ENCODE results near the gene GAK. TPM values are rescaled to one million over a fixed set of nuclear protein-coding genes. Genes with fewer than 3 reads are reported as not detected.

GAK gene
- total RNA-seq, 1 experiment from 2014 or later: 71.8 TPM

- peak; percentile 88 for DNase-seq (ENCODE audit: low spot score)
Measured at GRCh38 chr4:907691-908425, 24.3 kb downstream of the GAK start.

- DNase-seq (ENCODE audit: low spot score): no peak
Measured at GRCh38 chr4:907103-907400, 25.1 kb downstream of the GAK start.

- DNase-seq (ENCODE audit: low spot score): no peak
Measured at GRCh38 chr4:906339-907102, 25.6 kb downstream of the GAK start.

- DNase-seq (ENCODE audit: low spot score): no peak
Measured at GRCh38 chr4:905485-906338, 26.4 kb downstream of the GAK start.

- no peak for DNase-seq (ENCODE audit: low spot score)
Measured at GRCh38 chr4:903066-904046, 28.8 kb downstream of the GAK start.

- DNase-seq (ENCODE audit: low spot score): no peak
Measured at GRCh38 chr4:901192-901910, 30.8 kb downstream of the GAK start.

- DNase-seq (ENCODE audit: low spot score): no peak
Measured at GRCh38 chr4:900721-901120, 31.4 kb downstream of the GAK start.

- DNase-seq (ENCODE audit: low spot score): no peak
Measured at GRCh38 chr4:900073-900472, 32.0 kb downstream of the GAK start.

- DNase-seq (ENCODE audit: low spot score): no peak
Measured at GRCh38 chr4:899556-899906, 32.6 kb downstream of the GAK start.

GRCh38 chr4:898869-899555 lies 33.1 kb downstream of the GAK start:
- no peak for DNase-seq (ENCODE audit: low spot score)

GRCh38 chr4:898123-898522 lies 34.0 kb downstream of the GAK start:
- no peak for DNase-seq (ENCODE audit: low spot score)

GRCh38 chr4:896630-897029 lies 35.5 kb downstream of the GAK start:
- DNase-seq (ENCODE audit: low spot score): no peak

GRCh38 chr4:896216-896615 lies 35.9 kb downstream of the GAK start:
- no peak for DNase-seq (ENCODE audit: low spot score)

GRCh38 chr4:895596-895995 lies 36.5 kb downstream of the GAK start:
- no peak for DNase-seq (ENCODE audit: low spot score)

- no peak for DNase-seq (ENCODE audit: low spot score)
Measured at GRCh38 chr4:893995-894705, 38.0 kb downstream of the GAK start.

GRCh38 chr4:893276-893994 lies 38.7 kb downstream of the GAK start:
- DNase-seq (ENCODE audit: low spot score): no peak

- no peak for DNase-seq (ENCODE audit: low spot score)
Measured at GRCh38 chr4:892780-893179, 39.3 kb downstream of the GAK start.

- no peak for DNase-seq (ENCODE audit: low spot score)
Measured at GRCh38 chr4:891747-892146, 40.4 kb downstream of the GAK start.
